Natural killer cell treated with Interleukin-12 subunit alpha and Interleukin-12 subunit beta and Interleukin-15 and Interleukin-18, amount 100 ng/mL, for 72 hours (primary cell): Measurements from ENCODE around the gene CPT1C. TPM values are rescaled to one million over a fixed set of nuclear protein-coding genes. Genes with fewer than 3 reads are reported as not detected.
A peak's percentile ranks its signal among the peaks of the same experiment; 100 is the strongest.

Experiments used
- ATAC-seq, 2 donors: fragments of 150-1000 bp; cut with Tn5 transposase in 1 of 2; sonication (Bioruptor Pico), chemical (Tn5 transposase) in 1 of 2; 2 replicates each; pipeline ENCODE4 v1.10.0; 2021
- DNase-seq: peaks from one replicate; pipeline ENCODE4 v3.0.0; 2022; ENCODE audit warnings: low spot score
- H3K27ac Mint-ChIP-seq, 2 donors: 1 replicate in 1 of 2; 2 replicates in 1 of 2; pipeline ENCODE4 v1.8.0; 2022; ENCODE audit warnings: mixed read lengths in 2 of 2, mild to moderate bottlenecking in 1 of 2, moderate library complexity in 1 of 2
- H3K27me3 Mint-ChIP-seq, 2 donors: 1 replicate in 1 of 2; 2 replicates in 1 of 2; pipeline ENCODE4 v1.8.0; 2022; ENCODE audit warnings: mixed read lengths in 2 of 2
- H3K36me3 Mint-ChIP-seq: one replicate; pipeline ENCODE4 v1.8.0; 2022; ENCODE audit warnings: mixed read lengths
- H3K4me1 Mint-ChIP-seq, 2 donors: 1 replicate in 1 of 2; 2 replicates in 1 of 2; pipeline ENCODE4 v1.8.0; 2022; ENCODE audit warnings: low read depth in 2 of 2, mixed read lengths in 2 of 2, mild to moderate bottlenecking in 1 of 2
- H3K4me3 Mint-ChIP-seq: one replicate; pipeline ENCODE4 v1.8.0; 2022; ENCODE audit warnings: mixed read lengths
- H3K9me3 Mint-ChIP-seq: 2 replicates; pipeline ENCODE4 v1.8.0; 2022; ENCODE audit warnings: mixed read lengths
- total RNA-seq, 2 donors: library from RNA; stranded (reverse); gene quantifications; one replicate each; pipeline ENCODE4 v1.2.3, GENCODE V29; 2022

Gene CPT1C
- total RNA-seq, 2 donors from 2014 or later: 0.52 to 2.7 TPM

DNA sequence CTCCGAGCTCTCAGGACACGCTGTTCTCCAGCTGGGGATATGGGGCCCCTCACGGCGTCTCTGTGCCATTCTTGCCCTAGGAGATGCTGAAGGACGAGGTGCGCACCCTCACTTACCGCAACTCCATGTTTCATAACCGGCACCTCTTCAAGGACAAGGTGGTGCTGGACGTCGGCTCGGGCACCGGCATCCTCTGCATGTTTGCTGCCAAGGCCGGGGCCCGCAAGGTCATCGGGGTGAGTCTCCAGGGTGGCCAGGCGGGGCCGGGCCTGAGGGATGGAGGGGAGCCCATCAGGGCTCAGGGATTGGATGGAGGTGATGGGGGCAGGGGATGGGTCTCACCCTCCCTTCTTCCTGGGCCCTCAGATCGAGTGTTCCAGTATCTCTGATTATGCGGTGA is 9.1 kb upstream of the CPT1C start:
- Mint-ChIP-seq H3K4me3 (no peak overlapping the region), H3K9me3 (no peaks in the 10 kb centered on the region), H3K27me3 (no peaks in the 10 kb centered on the region), H3K4me1 (peaks cover 20 to 41% of the 10 kb centered on the region in 2 donors), H3K36me3 (peaks cover 4% of the 10 kb centered on the region), H3K27ac (peak overlapping the region in 1 of 2 donors; percentile 33)
- ATAC-seq (no peak), DNase-seq (no peak)

DNA sequence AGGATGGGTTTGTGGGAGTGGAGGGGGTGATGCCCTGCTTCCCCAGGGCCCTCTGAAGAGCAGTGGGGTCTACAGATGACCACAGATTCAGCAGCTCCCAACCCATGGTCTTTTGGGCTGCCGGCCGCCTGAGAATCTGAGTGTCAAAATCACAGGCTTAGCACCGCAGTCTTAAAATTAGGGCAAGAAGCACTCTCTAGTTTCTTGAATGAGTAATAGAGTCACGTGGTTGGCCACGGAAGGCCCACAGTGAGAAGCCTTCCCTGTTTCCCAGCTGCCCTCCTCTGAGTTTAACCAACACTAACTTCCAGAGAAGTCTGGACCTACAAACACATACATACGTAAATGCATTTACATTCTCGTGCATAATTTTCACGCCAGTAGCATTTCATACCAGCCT is 8.6 kb upstream of the CPT1C start:
- H3K27ac Mint-ChIP-seq: peak overlapping the region; percentile 33 to 44
- H3K4me3 Mint-ChIP-seq: no peak overlapping the region
- ATAC-seq: no peak
- no peak for DNase-seq
- no peaks in the 10 kb centered on the region for H3K9me3 Mint-ChIP-seq
- H3K27me3 Mint-ChIP-seq: no peaks in the 10 kb centered on the region
- H3K36me3 Mint-ChIP-seq: peaks cover 4% of the 10 kb centered on the region
- peaks cover 20 to 38% of the 10 kb centered on the region in 2 donors for H3K4me1 Mint-ChIP-seq

DNA sequence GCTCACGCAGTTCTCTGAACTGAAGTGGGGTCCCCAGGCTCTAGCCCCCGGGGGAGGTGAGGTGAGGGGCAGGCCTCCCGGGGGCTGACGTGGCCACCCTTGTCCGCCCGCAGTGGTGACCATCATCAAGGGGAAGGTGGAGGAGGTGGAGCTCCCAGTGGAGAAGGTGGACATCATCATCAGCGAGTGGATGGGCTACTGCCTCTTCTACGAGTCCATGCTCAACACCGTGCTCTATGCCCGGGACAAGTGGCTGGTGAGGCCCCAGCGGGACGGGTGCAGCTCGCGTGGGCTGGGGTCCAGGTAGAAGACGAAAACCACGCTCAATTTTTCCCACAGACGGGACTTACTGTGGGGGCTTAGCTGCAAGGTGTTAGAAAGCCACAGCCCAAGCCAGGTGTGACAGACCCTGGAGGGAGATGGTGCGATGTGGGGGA is 7.1 kb upstream of the CPT1C start:
- peaks cover 4% of the 10 kb centered on the region for H3K36me3 Mint-ChIP-seq
- peaks cover 13 to 38% of the 10 kb centered on the region in 2 donors for H3K4me1 Mint-ChIP-seq
- ATAC-seq: no peak
- H3K4me3 Mint-ChIP-seq: no peak overlapping the region
- no peaks in the 10 kb centered on the region for H3K27me3 Mint-ChIP-seq
- no peak overlapping the region for H3K27ac Mint-ChIP-seq
- no peak for DNase-seq
- H3K9me3 Mint-ChIP-seq: no peaks in the 10 kb centered on the region

DNA sequence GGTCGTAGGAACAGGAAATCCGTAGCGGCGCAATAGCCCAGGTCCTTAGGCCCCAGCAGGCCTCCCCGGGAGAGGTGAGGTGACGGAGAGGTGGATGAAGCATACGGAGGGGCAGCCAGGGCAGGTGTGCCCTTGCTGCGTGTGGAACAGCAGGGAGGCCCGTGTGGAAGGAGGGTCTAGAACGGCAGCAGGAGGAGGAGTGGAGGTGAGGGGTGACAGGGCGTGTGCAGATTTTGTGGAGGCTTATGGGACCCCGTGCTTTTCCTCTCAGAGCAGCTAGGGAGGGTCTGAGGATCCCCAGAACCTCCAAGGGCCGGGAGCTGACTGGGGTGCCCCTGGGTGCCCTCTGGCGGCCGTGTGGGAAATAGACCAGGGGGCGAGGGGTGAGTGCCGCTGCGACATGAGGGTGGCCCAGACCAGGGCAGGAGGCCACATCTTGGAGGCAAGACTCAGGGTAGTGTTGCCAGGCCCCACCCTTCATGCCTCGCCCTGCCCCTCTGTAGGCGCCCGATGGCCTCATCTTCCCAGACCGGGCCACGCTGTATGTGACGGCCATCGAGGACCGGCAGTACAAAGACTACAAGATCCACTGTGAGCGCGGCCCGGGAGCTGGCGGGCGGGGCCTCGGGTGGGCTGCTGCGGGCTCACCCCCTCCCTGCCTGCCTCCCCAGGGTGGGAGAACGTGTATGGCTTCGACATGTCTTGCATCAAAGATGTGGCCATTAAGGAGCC is 6.5 kb upstream of the CPT1C start:
- Mint-ChIP-seq H3K27ac (no peak overlapping the region), H3K4me1 (peaks cover 13 to 38% of the 10 kb centered on the region in 2 donors), H3K9me3 (no peaks in the 10 kb centered on the region), H3K36me3 (peaks cover 4% of the 10 kb centered on the region), H3K27me3 (no peaks in the 10 kb centered on the region), H3K4me3 (no peak overlapping the region)
- ATAC-seq (no peak), DNase-seq (no peak)

DNA sequence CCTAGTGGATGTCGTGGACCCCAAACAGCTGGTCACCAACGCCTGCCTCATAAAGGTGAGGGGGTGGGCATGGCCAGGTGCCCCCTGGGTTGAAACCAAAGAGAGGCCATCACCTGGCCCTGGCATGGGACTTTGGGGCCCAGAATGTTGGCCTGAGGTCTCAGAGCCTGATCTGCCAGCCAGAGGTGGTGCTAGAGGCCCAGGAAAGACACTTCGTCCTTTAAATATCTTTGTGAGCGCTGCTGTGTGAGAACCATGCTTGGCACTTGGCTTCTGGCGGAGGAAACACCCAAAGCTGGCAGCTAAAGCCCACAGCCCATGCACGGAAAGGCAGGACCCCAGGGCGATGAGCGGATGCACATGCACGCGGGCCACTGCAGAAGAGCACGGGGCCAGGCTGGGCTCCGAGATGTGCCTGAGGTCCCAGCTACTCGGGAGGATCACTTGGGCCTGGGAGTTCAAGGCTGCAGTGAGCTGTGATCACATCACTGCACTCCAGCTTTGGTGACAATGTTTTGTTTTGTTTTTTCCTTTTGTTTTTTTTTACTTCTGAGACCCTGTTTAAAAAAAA is 5.8 kb upstream of the CPT1C start:
- H3K4me1 Mint-ChIP-seq: peaks cover 8 to 33% of the 10 kb centered on the region in 2 donors
- H3K36me3 Mint-ChIP-seq: peaks cover 4% of the 10 kb centered on the region
- H3K4me3 Mint-ChIP-seq: no peak overlapping the region
- DNase-seq: no peak
- no peak for ATAC-seq
- H3K27me3 Mint-ChIP-seq: no peaks in the 10 kb centered on the region
- no peaks in the 10 kb centered on the region for H3K9me3 Mint-ChIP-seq
- H3K27ac Mint-ChIP-seq: no peak overlapping the region

DNA sequence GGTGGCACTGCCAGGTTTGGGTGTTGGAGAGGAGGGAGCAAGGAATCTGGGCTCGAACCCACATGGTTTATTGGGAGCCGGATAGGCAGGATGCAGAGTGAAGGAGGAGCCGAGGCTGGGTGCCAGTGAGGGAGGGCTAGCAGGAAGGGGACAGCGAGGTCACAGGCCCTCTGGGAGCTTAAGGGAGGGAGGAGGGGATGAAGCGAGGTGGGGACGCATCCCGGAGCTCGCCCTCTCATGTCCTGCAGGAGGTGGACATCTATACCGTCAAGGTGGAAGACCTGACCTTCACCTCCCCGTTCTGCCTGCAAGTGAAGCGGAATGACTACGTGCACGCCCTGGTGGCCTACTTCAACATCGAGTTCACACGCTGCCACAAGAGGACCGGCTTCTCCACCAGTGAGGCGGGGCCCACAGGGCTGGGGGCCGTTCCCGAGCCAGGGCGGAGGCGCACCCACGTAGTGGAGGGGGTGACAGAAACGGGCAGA is 5.0 kb upstream of the CPT1C start:
- no peak for DNase-seq
- no peak for ATAC-seq
- no peaks in the 10 kb centered on the region for H3K9me3 Mint-ChIP-seq
- H3K27ac Mint-ChIP-seq: no peak overlapping the region
- no peak overlapping the region for H3K4me3 Mint-ChIP-seq
- peaks cover 8% of the 10 kb centered on the region for H3K36me3 Mint-ChIP-seq
- peaks cover 14 to 35% of the 10 kb centered on the region in 2 donors for H3K4me1 Mint-ChIP-seq
- H3K27me3 Mint-ChIP-seq: peaks cover 7% of the 10 kb centered on the region in 2 donors

DNA sequence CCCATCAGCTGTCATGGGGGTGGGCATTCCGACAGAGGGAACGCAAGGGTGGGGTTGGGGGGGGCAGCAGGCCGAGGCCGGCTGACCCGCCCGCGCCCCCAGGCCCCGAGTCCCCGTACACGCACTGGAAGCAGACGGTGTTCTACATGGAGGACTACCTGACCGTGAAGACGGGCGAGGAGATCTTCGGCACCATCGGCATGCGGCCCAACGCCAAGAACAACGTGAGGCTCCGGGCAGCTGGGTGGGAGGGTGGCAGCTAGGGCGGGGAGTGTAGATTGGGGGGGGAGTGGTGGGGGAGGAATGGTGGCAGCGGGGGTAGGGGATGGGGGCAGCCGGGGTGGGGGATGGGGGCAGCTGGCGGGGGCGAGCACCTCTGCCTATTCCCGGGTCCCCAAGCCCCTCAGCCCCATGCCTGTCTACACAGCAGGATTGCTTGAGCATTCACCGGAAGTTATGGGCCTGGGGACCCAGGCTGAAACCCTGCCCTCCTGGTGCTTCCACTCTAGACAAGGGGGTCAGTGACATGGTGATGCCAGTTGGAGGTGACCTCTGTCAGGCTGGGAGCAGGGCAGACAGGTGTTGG is 4.3 kb upstream of the CPT1C start:
- no peak overlapping the region for H3K4me3 Mint-ChIP-seq
- ATAC-seq: no peak
- DNase-seq: no peak
- H3K4me1 Mint-ChIP-seq: peaks cover 16 to 34% of the 10 kb centered on the region in 2 donors
- no peaks in the 10 kb centered on the region for H3K9me3 Mint-ChIP-seq
- H3K27me3 Mint-ChIP-seq: peaks cover 8 to 9% of the 10 kb centered on the region in 2 donors
- H3K27ac Mint-ChIP-seq: no peak overlapping the region
- peaks cover 8% of the 10 kb centered on the region for H3K36me3 Mint-ChIP-seq

DNA sequence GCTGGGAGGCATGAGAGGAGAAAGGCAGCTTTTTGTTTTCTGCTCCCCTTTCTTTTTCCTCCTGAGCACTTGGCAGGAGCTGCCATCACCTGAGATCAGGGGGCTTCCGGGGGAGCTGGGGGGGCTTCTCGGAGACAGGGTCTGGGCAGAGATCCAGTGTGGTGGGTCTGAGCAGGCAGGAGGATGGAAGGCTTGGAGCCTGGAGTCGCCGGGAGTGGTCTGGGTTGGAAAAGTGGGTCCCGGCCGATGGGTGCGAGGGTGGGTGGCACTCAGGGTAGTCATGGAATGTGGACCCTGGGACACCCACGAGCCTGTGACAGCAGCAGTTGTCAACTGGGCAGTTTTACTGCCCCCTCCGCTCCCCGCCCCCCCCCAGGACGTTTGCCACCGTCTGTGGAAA is 3.8 kb upstream of the CPT1C start:
- peaks cover 8 to 9% of the 10 kb centered on the region in 2 donors for H3K27me3 Mint-ChIP-seq
- H3K4me1 Mint-ChIP-seq: peaks cover 16 to 30% of the 10 kb centered on the region in 2 donors
- ATAC-seq (no peak), DNase-seq (no peak)
- no peaks in the 10 kb centered on the region for H3K9me3 Mint-ChIP-seq
- H3K27ac Mint-ChIP-seq: no peak overlapping the region
- peaks cover 8% of the 10 kb centered on the region for H3K36me3 Mint-ChIP-seq
- H3K4me3 Mint-ChIP-seq: no peak overlapping the region

DNA sequence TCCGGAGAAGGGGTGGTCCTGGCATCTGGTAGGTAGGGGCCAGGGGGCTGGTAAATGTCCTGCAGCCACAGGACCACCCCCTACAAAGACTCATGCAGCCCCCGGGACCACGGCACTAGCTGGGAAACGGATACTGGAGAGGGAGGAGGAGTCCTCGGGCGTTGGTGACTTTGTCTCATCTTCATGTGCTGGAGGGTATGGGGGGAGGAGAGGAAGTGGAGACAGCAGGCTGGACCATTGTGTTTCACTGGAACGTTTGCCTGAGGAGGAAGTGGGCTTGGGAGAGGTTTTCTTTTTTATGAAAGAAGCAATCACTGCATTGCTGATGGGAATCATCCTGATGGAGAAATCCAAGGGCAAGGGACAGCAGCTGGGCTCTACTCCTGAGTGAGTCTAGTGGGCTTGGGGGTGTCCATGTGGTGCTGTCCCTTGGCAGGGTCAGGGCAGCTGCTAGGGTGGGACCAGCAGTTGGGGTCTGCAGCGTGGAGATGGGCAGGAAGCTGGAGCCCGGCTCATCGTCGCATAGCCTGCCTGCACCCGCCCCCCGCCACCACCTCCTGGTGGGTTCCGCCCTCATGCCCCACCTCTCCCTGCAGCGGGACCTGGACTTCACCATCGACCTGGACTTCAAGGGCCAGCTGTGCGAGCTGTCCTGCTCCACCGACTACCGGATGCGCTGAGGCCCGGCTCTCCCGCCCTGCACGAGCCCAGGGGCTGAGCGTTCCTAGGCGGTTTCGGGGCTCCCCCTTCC is 3.2 kb upstream of the CPT1C start:
- no peak for DNase-seq
- peaks cover 8% of the 10 kb centered on the region for H3K36me3 Mint-ChIP-seq
- ATAC-seq: no peak
- H3K27ac Mint-ChIP-seq: no peak overlapping the region
- peaks cover 13 to 28% of the 10 kb centered on the region in 2 donors for H3K4me1 Mint-ChIP-seq
- no peak overlapping the region for H3K4me3 Mint-ChIP-seq
- no peaks in the 10 kb centered on the region for H3K9me3 Mint-ChIP-seq
- peaks cover 9 to 11% of the 10 kb centered on the region in 2 donors for H3K27me3 Mint-ChIP-seq

DNA sequence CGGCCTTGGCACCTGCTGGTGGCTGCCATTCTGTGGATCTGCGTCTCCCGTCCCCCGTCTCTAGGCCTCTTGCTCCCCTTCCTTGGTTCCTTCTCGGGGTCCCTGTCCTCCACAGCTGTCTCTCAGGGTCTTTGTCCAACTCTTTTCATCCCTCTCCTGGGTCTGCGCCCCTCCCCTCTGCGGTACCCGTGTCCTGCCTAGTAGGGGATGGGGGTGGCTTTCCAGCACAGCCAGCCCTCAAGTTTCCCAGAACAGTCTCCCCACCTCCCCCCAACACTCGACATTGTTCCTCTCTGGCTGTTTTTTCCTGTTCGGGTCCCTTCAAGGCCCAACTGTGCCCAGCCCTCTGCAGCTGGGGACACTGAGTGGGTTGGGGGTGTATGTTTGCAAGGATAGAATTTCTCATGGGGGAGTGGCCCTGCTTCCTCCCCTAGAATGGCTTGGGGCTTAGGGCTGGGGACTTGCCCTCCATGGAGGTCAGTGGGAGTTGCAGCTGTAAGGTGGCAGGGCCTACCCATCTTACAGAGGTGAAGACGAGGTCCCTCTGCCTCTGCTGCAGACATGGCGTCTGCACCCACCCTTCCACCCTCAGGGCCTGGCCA is 2.3 kb upstream of the CPT1C start:
- Mint-ChIP-seq H3K27me3 (peaks cover 9 to 11% of the 10 kb centered on the region in 2 donors), H3K27ac (no peak overlapping the region), H3K4me3 (no peak overlapping the region), H3K4me1 (peaks cover 13 to 27% of the 10 kb centered on the region in 2 donors), H3K9me3 (no peaks in the 10 kb centered on the region), H3K36me3 (peaks cover 8% of the 10 kb centered on the region)
- no peak for DNase-seq
- no peak for ATAC-seq

DNA sequence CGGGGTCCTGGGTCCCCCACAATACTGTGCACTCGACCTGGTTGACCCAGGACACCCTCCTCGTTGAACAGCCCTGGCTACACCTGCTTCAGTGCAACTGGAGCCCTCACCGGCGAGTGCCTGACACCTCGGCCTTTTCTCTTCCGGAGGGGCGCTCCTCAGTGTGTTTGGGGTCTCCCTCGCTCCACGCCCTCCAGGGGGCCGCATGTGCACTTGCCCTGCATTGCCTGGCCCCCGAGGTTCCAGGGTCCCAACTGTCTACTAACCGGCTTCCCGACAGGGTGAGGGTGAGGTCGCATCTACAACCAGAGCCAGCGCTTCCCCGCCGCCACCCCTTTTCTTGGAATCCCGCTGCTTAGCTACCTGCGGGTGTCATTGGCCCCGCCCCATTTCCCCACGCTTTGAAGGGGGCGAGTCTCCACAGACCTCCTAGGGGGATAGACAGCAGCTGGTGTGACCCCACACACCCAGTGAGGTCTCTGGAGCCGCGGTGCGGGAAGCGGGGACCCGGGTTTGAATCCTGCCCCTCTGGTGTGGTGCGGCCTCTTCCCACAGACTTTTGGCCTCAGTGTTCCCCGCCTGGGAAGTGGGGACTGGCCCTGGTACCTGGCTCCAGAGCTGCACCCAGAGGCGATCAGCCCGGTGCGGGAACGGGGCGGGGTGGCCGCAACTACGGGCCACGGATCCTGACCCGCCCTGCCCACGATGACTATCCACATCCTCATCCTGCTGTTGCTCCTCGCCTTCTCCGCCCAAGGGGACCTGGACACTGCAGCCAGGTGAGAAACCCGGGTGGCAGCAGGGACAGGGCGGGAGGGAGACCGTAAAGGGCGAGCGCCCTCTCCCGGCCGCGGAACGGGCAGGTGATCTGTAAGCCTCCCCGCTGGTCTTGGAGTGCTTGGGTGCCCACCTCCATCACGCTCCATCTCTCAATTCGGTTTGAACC is 1.5 kb upstream of the CPT1C start, which contains the start of gene ADM5:
Gene ADM5, plus strand, starts transcription at position 462 of the 946 bp plus-strand sequence. Its CDS starts 244 bp downstream, at position 706.
- Mint-ChIP-seq H3K4me1 (peaks cover 13 to 20% of the 10 kb centered on the region in 2 donors), H3K27me3 (peaks cover 9 to 11% of the 10 kb centered on the region in 2 donors), H3K4me3 (peak within 1 kb of the TSS; percentile 76), H3K27ac (peak within 1 kb of the TSS; percentile 44 to 47), H3K9me3 (no peaks in the 10 kb centered on the region), H3K36me3 (peaks cover 8% of the 10 kb centered on the region)
- no peak for DNase-seq
- peak in 1 of 2 donors; percentile 38 for ATAC-seq

DNA sequence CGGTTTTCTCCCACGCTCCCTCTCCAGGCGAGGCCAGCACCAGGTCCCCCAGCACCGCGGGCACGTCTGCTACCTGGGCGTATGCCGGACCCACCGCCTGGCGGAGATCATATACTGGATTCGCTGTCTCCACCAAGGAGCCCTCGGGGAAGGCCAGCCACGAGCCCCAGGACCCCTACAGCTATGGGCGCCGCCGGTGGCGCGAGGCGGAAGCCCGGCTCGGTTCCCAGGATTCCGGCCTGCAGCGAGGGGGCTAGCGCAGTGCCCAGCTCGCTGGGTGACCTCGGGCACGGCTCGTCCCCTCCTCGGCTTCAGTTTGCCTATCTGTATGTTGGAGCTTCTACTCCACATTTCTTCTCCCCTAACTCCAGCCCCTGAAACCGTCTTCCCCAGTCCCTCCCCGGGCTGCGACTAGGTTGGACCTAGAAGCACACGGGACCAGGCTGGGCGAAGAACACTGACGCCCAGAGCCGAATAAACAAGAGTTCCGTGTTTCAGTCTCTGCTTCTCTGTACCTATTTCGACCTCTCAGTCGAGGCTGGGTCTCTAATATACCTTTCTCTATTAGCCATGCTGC is 749 bp upstream of the CPT1C start:
- peaks cover 13 to 20% of the 10 kb centered on the region in 2 donors for H3K4me1 Mint-ChIP-seq
- peak overlapping the region; percentile 44 to 47 for H3K27ac Mint-ChIP-seq
- ATAC-seq: peak in 1 of 2 donors; percentile 3
- H3K4me3 Mint-ChIP-seq: peak overlapping the region; percentile 76
- H3K9me3 Mint-ChIP-seq: no peaks in the 10 kb centered on the region
- DNase-seq: no peak
- peaks cover 8% of the 10 kb centered on the region for H3K36me3 Mint-ChIP-seq
- H3K27me3 Mint-ChIP-seq: peaks cover 9 to 11% of the 10 kb centered on the region in 2 donors
